Renal pelvis (tissue), 3 donors: Measurements from ENCODE around the gene INMT. TPM values are rescaled to one million over a fixed set of nuclear protein-coding genes. Genes with fewer than 3 reads are reported as not detected.

Experiments used
- polyA plus RNA-seq, 3 donors: library from polyadenylated mRNA; unstranded; fragments of 120-200 nt; gene quantifications; one replicate each; pipeline ENCODE4 v1.2.1, GENCODE V29; 2013; ENCODE audit not compliant: insufficient read length in 3 of 3

The INMT gene
- polyA plus RNA-seq, 3 donors, result 1.1 to 1.5 (median 1.3) TPM

Other genes starting within 250 kb of the INMT start
- 10 to 100 TPM; 63.0 to 76.3 (median 63.1) TPM for gene GGCT, start 247.3 kb upstream of the INMT start, polyA plus RNA-seq
- gene GARS1, start 157.3 kb upstream of the INMT start, polyA plus RNA-seq, result 100 to 1,000 TPM in 1 of 3 donors, 10 to 100 TPM in 2; 81.7 to 102 (median 93.7) TPM
- under 1 TPM in 2 of 3 donors, not detected in 1; 0.20 to 0.22 TPM for gene CRHR2, start 69.7 kb upstream of the INMT start, polyA plus RNA-seq
- gene MINDY4, start 19.3 kb downstream of the INMT start, polyA plus RNA-seq, result 10 to 100 TPM; 12.1 to 42.4 (median 12.3) TPM
- 100 to 1,000 TPM; 201 to 251 (median 206) TPM for gene AQP1, start 159.7 kb downstream of the INMT start, polyA plus RNA-seq
- gene GHRHR, start 211.8 kb downstream of the INMT start, polyA plus RNA-seq, result under 1 TPM; 0.11 to 0.50 (median 0.35) TPM